Activated T-cell treated with anti-CD3 and anti-CD28 coated beads for 24 hours (primary cell): ENCODE measurements around the gene IRAG1.
"Not testable (repeated sequence)": the region's sequence is repeated elsewhere in the genome, so short reads cannot be mapped to it uniquely, and the experiment has no call there.

Source experiments
- DNase-seq: peaks from one replicate; pipeline ENCODE4 v3.0.0-alpha.2; 2020; ENCODE audit warnings: low read depth

Gene IRAG1

DNA sequence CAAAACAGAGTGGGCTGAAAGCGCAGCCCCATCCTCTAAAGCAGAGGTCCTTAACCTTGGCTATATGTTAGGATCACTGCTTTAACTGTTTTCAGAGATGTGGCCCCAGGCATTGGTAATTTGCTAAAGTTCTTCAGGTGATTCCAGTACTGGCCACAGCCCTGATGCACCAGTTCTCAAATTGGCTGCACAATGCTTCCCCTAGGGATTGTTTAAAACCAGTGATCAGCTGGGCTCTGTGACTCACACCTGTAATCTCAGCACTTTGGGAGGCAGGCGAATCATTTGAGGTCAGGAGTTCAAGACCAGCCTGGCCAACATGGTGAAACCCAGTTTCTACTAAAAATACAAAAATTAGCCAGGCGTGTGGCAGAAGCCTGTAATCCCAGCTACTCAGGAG, 8.4 kb upstream of the IRAG1 start:
- DNase-seq: no peak

DNA sequence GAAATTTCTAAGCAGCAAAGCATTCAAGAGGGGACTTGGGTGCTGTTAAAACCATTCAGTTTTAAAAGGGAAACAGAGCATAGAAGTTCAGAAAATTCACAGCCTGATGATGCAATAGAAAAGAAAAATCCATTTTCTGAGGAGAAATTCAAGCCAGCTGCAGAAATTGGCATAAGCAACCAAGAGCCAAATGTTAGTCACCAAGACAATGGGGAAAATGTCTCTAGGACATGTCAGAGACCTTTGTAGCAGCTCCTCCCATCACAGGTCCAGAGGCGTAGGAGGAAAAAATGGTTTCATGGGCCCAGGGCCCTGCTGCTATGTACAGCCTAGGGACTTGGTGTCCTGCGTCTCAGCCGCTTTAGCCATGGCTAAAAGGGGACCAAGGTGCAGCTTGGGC, 5.5 kb upstream of the IRAG1 start:
- DNase-seq: no peak

DNA sequence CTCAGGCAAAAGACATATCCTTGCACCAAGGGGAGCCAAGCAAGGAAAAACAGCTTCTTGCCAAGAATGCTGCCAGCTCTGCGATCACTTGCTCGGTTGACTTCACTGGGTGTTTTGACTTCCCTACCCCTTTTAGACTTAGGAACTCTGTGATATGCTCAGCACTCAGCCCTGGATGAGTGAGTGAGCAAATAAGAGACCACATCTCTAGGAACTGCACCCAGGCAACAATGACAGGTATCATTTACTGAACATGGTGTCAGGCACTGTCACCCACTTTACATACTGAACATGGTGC, 3.7 kb upstream of the IRAG1 start:
- no peak for DNase-seq

DNA sequence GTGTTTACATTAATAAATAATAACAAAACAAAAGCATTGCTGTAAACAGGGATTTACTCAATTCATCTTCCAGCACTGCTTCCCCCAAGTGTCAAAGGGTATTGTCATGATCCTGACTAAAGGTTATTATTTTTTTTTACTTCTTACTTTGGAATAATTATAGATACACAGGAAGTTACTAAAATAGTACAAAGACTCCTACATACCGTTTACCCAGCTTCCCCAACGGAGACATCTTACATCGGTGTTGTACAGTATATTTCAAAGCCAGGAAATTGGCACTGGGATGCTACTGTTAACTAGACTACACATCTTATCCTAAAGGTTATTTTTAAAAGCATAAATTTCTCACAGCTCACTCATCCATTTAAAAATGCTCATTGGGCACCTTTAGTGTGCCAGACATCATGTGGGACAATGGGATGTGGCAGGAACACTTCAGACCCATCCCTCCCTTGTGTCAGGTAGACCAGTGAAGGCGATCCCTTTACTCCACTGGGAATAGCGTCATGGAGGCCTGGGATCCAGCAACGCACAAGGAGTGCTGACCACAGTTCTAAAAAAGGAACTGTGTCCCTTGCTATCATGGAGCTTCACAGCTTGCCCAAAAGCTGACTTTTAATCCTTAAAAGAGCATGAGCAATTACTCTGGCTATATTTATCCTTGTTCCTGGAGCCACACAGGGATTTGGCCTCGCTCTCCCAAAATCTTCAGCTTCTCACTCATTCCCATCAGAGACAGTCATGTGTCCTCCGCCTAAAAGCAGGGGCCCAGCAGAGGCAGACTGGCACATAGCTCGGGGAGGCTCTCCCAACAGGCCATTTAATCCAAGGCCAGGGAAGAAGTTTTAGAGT, 3.1 kb upstream of the IRAG1 start:
- DNase-seq: no peak

DNA sequence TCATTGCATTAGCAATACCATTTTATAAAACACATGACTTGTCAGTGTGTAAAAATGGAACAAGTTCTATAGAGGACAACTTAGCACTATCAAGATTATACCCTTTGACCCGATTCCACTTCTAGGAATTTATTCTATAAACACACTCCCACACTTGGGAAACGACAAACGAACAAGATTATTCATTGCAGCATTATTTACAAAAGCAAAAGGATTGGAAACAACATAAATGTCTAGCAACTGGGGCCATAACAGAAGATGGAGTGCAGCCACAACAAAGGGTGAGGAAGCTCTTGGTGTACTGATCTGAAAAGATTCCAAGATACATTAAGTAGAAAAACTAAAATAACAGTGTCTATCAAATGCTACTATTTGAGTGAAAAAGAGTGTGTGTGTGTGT, 2.3 kb upstream of the IRAG1 start:
- no peak for DNase-seq

DNA sequence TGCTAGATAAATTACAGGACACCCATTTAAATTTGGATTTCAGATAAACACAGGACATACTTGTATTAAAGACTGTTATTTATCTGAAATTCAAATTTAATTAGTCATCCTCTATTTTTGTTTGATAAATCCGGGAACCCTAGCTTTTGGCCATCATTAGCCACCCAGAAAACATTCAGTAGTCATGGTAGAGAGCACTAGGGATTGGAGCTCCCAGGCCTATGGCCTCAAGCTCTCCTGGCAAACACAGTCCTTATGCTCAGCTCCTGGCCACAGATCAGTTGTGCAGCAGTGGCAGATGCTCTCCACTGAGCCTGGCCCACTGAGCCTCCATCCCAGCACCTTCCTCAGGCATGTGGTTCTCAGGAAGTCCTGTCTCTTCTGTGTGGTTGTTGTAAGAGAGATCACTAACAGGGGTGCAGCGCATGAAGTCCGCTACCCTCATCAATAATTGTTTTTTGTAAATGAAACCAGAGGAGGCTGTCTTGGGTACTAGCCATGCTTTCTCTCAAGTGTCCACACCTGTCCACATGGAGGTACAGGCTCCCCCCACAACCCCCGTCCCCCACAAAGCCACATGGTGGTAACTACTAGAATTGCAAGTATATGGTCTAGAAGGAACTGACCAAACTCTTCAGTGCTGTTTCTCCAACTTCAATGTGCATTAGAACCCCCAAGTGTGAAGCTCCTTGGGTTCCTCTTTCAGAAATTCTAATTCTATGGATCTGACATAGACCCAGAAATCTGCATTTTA, 1.1 kb upstream of the IRAG1 start:
- no peak for DNase-seq

DNA sequence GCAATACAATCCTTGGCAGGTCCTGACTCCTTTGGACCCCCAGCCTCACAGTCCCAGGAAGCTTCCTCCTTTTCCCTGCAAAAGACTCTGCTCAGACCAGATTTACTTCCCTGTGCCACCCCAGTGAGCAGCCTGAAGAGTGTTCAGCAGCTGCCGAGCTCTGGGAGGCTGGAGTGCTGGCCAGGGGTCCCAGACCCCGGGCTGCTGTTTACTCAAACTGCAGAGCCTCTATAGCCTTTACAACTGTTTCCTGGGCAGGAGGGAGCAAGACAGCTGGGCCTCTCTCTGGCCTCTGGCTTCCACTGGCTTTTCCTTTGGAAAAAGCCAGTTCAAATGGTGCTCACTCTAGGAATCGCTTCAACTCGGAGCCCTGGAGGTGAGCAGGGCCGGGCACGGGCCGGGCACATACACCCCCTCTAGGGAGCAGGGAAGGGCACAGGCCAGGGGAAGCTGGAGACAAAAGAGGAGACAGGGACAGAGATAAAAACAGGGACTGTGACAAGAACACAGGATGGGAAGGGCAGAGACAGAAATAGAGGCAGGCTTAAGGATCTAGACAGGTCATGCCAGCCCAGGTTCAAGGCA, 932 bp downstream of the IRAG1 start:
- no peak for DNase-seq

DNA sequence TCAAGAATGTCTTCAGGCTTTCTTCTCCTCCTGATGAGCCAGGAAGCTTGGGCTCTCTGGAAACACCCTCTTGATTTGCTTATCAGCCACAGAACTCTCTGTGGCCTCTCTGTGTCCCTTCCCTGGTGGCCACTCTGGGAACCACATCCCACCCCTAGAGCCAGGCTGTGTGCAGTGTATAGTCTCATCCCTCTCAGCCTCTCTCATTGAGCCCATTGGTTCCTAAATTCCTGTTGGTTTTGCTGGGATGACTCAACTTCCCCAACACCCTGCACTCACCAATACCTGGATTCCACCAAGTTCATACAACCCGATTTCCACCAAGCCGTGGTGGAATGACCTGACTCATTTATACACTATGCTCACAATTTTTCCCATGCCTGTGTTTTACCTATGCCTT, 5.2 kb downstream of the IRAG1 start:
- no peak for DNase-seq

DNA sequence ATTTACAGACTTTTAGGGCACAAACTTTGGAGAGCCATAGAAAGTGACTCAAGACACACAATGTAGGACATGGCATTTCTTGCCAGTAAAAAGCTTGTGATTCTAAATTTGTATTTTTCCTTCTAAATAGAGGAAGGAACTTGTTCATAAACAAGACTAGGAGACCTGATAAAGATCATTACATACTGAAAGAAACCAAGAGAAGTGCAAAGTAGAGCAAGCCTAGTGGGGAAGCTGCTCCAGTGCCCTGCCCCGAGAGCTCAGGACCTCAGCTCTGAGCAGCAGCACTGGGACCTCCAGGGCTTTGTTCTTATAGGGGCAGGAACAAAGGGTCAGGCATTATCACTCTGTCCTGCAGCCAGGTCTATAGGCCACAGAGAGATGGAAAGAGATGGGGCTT, 7.2 kb downstream of the IRAG1 start:
- DNase-seq: no peak

DNA sequence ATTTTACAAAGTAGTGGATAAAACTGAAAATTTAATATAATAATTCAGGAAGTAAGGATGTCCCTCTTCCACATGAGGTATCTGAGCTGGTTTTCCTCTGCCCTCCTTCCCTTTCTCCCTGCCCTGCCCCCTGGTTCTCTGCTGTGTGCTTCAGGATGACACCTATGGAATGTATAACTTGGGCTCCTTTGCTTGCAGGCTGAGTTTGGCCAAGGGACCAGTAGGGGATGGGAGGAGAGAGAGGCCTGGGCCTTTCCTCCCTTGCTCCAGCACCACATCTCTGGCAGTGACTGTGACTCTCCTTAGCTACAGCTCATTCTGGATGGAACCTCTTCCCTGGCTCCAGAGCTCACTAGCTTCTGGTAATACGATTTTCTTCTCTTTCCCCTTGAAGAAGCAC, 10.1 kb downstream of the IRAG1 start:
- no peak for DNase-seq

DNA sequence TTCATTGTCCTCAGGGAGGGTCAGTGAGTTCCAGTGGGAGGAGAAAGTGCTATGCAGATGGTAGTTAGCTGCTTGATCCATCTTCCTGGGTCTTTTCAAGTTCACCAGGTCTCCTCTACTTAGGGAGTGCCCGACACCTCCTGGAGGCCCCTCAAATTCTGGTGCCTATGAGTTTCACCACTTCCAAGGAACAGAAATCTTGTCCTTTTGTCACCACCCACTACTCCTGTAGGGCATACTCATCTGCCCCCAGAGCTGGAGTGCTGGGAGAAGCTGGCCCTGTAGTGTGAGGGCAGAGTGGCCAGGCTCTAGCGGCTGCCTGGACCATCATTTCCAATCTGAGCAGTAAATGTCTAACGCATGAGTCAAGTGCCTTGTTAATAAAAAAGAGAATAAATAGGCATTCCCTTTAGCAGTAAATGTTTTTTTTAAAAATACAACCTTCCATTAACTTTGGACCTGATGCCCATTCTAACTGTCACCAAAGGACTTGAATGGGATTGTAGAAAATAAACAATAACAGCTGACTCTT, 12.5 kb downstream of the IRAG1 start:
- no peak for DNase-seq

DNA sequence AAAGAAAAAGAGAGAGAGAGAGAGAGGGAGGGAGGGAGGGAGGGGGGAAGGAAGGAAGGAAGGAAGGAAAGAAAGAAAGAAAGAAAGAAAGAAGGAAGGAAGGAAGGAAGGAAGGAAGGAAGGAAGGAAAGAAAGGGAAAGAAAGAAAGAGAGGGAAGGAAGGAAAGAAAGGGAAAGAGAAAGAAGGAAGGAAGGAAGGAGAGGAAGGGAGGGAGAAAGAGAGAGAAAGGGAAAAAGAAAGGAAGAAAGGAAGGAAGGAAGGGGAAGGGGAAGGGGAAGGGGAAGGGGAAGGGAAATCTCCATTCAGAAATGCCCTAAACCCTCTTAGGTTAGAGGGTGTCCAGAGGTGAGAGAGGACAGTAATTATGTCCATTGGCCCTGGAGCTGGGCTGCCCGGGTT, 13.3 kb downstream of the IRAG1 start:
- not testable (repeated sequence) for DNase-seq

DNA sequence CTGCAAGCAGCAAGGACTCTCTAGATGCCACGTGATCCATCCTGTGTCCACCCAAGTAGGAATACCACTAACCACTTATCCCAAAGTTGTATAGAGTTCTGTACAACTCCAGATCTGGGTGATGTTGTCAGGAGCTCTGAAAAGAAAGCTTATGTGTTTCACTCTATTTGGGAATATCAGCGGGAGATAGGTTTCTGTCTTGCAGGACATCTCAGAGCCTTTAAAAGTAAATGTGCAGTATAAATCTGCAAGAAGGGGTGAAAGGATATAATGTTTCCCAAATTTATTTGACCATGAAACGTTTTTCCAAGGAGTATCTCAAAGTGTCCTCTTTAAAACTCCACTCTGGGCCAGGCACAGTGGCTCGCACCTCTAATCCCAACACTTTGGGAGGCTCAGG, 13.9 kb downstream of the IRAG1 start:
- no peak for DNase-seq

DNA sequence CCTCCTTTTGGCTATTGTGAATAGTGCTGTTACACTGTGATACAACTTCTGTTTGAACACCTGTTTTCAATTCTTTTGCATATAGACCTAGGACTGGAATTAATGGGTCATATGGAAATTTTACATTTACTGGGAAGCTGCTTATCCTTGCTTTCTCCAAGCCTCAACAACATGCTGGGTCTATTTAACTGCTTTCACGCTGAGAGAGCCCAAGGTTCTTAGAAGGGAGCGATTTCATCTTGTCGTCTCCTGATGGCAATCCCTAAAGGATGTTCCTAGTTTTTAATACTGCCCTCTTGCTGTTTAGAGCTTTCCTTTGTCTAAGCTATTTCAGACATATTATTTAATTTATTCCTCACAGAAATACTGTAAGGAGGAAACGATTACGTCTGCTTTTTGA, 15.5 kb downstream of the IRAG1 start:
- DNase-seq: no peak

DNA sequence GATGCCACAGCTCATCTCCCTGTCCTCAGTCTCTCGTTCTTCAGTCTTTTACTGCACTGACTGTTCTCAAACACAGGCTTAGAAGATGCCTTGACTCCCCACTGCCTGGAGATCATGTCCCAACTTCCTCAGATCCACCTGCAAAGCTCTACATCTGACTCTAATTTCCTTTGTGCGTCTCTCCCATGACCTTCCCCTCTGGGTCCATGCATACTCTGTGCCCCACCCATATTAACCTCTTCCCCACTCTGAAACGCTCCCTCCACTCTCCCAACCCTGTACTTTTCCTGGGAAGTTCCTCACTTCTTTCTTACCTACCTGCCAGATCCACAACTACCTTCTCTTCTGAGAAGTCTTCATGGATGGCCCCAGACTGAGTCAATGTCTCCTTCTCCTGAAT, 16.6 kb downstream of the IRAG1 start:
- DNase-seq: no peak

DNA sequence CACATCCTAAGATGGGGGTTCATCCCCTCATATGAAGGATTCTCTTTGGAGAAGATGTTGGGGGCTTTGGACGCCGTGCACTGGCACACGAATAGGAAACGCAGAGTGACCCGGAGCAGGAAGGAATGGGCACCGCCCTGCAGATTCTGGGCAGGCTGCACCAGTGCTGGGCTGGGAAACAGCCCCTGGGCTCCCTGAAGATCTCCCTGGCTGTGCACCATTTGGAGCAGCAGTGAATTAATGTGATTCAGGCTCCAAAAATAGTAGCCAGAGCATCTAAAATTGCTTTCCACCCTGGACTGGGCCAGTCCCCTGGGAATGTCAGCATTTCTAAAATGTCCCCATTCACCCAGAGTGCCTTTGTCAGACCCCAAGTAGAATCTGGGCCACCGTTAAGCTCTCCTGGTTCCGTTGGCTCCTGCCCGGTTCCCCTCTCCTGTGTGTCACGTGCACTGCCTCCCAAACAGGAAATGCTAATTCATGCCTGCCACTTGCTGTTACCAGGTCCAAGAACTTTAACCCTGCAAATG, 18.6 kb downstream of the IRAG1 start:
- no peak for DNase-seq

DNA sequence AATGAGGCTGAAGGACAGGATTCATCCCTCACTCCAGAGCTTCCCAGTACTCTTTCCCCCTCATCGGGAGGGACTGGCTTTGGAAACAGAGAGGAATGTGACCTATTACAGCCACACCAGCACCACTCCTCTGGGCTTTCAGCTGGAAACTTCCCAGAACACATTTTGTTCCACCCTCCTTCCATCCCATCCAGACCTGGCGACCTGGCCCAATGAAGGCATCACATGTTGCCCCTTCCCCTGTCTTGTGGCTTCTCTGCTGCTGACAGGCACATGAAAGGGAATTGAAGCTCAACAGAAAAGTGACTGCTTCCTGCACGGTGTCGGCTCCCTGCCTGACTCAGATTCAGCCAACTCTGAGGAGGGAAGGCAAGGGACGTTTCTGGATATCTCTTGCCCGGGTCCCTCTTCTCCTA, 19.1 kb downstream of the IRAG1 start:
- no peak for DNase-seq

DNA sequence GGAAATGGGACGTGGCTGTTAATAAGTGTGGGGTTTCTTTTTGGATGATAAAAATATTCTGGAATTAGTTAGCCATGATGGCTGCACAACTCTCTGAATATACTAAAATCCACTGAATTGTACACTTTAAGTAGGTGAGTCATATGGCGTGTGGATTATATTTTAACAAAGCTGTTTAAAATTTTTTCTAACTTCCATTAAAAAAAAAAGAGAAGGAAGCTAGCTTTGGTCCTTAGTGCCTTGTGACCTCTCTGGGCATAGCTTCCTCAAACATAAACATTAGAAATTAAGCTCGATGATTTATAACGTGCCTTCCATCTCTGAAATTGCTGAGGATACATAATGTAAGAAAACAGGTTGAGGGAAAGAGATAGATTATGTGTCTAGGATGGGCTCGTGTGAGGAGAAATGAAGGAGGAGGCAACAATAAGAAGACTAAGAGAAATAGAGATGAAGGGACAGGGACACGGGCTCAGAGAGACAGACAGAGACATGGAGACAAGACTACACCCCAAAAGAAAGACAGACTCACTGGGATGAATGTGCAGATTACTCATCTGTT, 20.0 kb downstream of the IRAG1 start:
- no peak for DNase-seq

DNA sequence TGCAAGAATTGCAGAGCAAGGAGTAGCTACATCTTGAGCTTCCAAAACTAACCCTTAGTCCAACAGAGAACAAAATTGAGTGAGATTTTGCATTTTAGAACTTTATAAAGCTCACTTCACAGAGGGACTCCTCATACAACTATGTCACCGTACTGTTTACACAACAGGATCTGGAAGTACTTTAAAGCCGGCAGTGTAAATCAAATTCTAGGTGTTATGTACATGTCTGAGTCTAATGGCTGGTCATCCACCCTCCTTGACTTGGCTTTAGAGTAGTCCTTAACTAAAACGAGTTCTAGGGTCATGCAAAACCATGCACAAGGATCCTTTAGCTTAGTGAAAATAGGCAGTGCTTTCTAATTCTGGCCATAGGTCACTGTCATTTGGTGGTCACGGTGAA, 23.5 kb downstream of the IRAG1 start:
- DNase-seq: no peak

DNA sequence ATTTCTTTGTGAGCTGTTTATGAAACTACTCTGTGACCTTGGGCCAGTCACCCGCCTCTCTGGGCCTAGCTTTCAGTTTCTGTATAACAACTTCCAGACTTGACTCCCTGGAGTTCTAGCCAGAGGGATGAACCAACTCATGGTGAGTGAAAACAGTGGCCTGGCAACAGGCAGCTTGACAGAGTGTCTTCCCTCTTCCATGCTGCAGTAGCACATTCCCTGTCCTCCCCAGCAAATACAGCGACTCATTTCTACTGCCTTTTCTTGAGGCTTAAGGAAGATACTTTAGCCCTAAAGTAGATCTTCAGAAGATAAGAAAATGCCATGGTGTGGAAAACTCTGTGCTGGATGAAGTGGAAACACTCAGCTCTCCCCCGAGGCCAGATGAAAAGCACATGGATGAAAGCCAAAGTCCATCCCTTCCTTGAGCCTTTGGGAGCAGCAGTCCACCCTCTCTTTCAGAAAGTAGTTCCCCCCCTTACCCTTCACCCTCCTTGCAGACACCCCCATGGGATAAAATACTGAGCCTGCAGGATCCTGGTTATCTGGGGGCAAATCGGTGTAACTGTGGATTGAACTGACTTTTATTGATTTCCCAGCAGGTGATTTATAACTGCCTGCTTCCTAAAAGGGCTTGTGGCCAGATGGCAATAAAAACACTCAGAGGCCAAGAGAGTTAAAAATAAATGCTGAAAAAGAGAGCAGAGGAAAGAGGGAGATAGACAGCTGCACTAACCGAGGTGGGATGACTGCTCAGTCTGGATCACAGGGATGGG, 24.1 kb downstream of the IRAG1 start:
- no peak for DNase-seq

DNA sequence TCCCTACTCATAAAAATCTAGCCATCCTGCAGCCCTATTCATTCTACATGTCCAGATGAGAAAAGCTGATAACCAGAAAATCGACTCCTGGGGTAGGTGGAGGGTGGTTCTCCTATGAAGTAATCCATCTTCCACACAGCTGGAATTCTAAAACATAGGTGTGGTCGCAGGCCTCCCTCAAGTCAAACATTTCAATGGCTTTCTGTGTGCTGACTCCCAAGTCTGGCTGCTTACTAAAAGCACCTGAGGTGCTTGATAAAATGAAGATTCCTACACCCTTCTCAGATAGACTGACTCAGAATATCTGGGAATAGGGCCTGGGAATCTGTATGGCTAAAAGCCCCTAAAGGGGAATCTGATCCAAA, 26.1 kb downstream of the IRAG1 start:
- DNase-seq: no peak
